Colonic mucosa (tissue), 4 donors: ENCODE measurements around the gene SEMA3B. TPM values are rescaled to one million over a fixed set of nuclear protein-coding genes. Genes with fewer than 3 reads are reported as not detected.

Source experiments
- DNase-seq: peaks from one replicate; pipeline ENCODE4 v3.0.0-alpha.2; 2020
- H3K27ac ChIP-seq: fragments of 200-600 bp; one replicate; pipeline ENCODE4 v1.8.0; 2021
- H3K27me3 ChIP-seq: fragments of 200-600 bp; one replicate; pipeline ENCODE4 v1.8.0; 2021
- H3K36me3 ChIP-seq: fragments of 200-600 bp; one replicate; pipeline ENCODE4 v1.8.0; 2021
- H3K4me1 ChIP-seq: fragments of 200-600 bp; one replicate; pipeline ENCODE4 v1.8.0; 2021; ENCODE audit warnings: mild to moderate bottlenecking
- H3K4me3 ChIP-seq: fragments of 200-600 bp; one replicate; pipeline ENCODE4 v1.8.0; 2021
- H3K9ac ChIP-seq, 2 donors: one replicate each; pipeline ENCODE4 v1.7.0; 2013; ENCODE audit warnings: control low read depth in 2 of 2, low read depth in 2 of 2, low read length in 2 of 2
- H3K9me3 ChIP-seq: fragments of 200-600 bp; one replicate; pipeline ENCODE4 v1.8.0; 2021
- CTCF ChIP-seq: fragments of 200-600 bp; IDR thresholded peaks from one replicate; pipeline ENCODE4 v1.8.0; 2022; ENCODE audit warnings: antibody characterized with exemption, mild to moderate bottlenecking
- intact Hi-C: fragments of 100-400 bp; cut with DNase I; formaldehyde crosslinking; loops from one replicate; pipeline ENCODE4 v1.14.1; 2022
- total RNA-seq, 2 donors: library from RNA; stranded (reverse); fragmentation: NEBNext Ultra II Directional in 1 of 2; extraction: Animal tissue kit (Norgen Biotek cat#: 25700) in 1 of 2; gene quantifications; one replicate each; pipeline ENCODE4 v1.2.1, GENCODE V29; 2021
- donor health status: healthy.
- donor health status: DM: no; HTN: no; CAD: no.
- donor health status: DM: no; HTN: no; CAD: no.

The SEMA3B gene
- total RNA-seq, 2 donors from 2014 or later = 51.6 to 57.0 TPM

GRCh38 chr3:50293079-50293801, 24.3 kb downstream of the SEMA3B start:
- peak overlapping the region; percentile 60 to 90 for H3K9ac ChIP-seq
- peaks cover 10% of the 10 kb centered on the region for H3K4me1 ChIP-seq
- no peak overlapping the region for H3K4me3 ChIP-seq
- peak overlapping the region; percentile 57 for H3K27ac ChIP-seq
- no peak for TF ChIP-seq CTCF
- no peaks in the 10 kb centered on the region for H3K27me3 ChIP-seq
- H3K9me3 ChIP-seq = no peaks in the 10 kb centered on the region
- no peaks in the 10 kb centered on the region for H3K36me3 ChIP-seq
- intact Hi-C loops = no loop called here
- DNase-seq = no peak

- Histone ChIP-seq H3K9me3 (no peaks in the 10 kb centered on the region), H3K4me3 (no peak overlapping the region), H3K9ac (no peak overlapping the region), H3K36me3 (no peaks in the 10 kb centered on the region), H3K4me1 (peaks cover 15% of the 10 kb centered on the region), H3K27me3 (no peaks in the 10 kb centered on the region), H3K27ac (no peak overlapping the region)
- no peak for TF ChIP-seq CTCF
- intact Hi-C loops = no loop called here
- no peak for DNase-seq
Measured at GRCh38 chr3:50294089-50294488, 25.1 kb downstream of the SEMA3B start.

GRCh38 chr3:50294492-50295403, 25.8 kb downstream of the SEMA3B start:
- no peaks in the 10 kb centered on the region for H3K36me3 ChIP-seq
- no peaks in the 10 kb centered on the region for H3K27me3 ChIP-seq
- H3K4me1 ChIP-seq = peaks cover 15% of the 10 kb centered on the region
- intact Hi-C loops = no loop called here
- TF ChIP-seq CTCF = no peak
- H3K9me3 ChIP-seq = no peaks in the 10 kb centered on the region
- H3K9ac ChIP-seq = no peak overlapping the region
- no peak overlapping the region for H3K27ac ChIP-seq
- no peak for DNase-seq
- H3K4me3 ChIP-seq = no peak overlapping the region

- H3K27me3 ChIP-seq = no peaks in the 10 kb centered on the region
- H3K9me3 ChIP-seq = no peaks in the 10 kb centered on the region
- no peak overlapping the region for H3K4me3 ChIP-seq
- no peak overlapping the region for H3K9ac ChIP-seq
- H3K36me3 ChIP-seq = no peaks in the 10 kb centered on the region
- no peak for DNase-seq
- TF ChIP-seq CTCF = no peak
- H3K27ac ChIP-seq = no peak overlapping the region
- intact Hi-C loops = no loop called here
- H3K4me1 ChIP-seq = peaks cover 22% of the 10 kb centered on the region
Measured at GRCh38 chr3:50295553-50296431, 26.8 kb downstream of the SEMA3B start.
